NCI-H128 (cell line): ENCODE data around the gene CLASRP.
A peak's percentile ranks its signal among the peaks of the same experiment; 100 is the strongest.

Source experiments
- DNase-seq: peaks from one replicate; lab custom pipeline; 2025; ENCODE audit not compliant: unreplicated experiment; lab: John Stamatoyannopoulos, UW

CLASRP gene

GRCh38 chr19:45079063-45079910 lies 40.4 kb downstream of the CLASRP start, which contains the start of gene GEMIN7:
TSS of gene GEMIN7 (plus strand) at chr19:45079260. CDS start at chr19:45090115, 10,855 bp downstream.
- DNase-seq, result peak; percentile 26

- DNase-seq, result no peak
Observed at GRCh38 chr19:45079911-45080370, 41.1 kb downstream of the CLASRP start.

GRCh38 chr19:45082170-45082569 lies 43.3 kb downstream of the CLASRP start:
- DNase-seq, result no peak

GRCh38 chr19:45086480-45086879 lies 47.6 kb downstream of the CLASRP start:
- DNase-seq, result no peak

- DNase-seq, result no peak
Observed at GRCh38 chr19:45087531-45087930, 48.7 kb downstream of the CLASRP start.

GRCh38 chr19:45090034-45090433 lies 51.2 kb downstream of the CLASRP start:
- no peak for DNase-seq

GRCh38 chr19:45090606-45091005 lies 51.8 kb downstream of the CLASRP start:
- DNase-seq, result no peak

GRCh38 chr19:45091031-45091923 lies 52.4 kb downstream of the CLASRP start:
- peak; percentile 99 for DNase-seq

GRCh38 chr19:45092747-45093678 lies 54.2 kb downstream of the CLASRP start, which contains the start of gene PPP1R37:
TSS of gene PPP1R37 (plus strand) at chr19:45093179. CDS start at chr19:45093326, 147 bp downstream.
- DNase-seq, result peak; percentile 97

GRCh38 chr19:45094137-45094536 lies 55.3 kb downstream of the CLASRP start:
- DNase-seq, result no peak

- no peak for DNase-seq
Observed at GRCh38 chr19:45094707-45095106, 55.9 kb downstream of the CLASRP start.

GRCh38 chr19:45095496-45096413 lies 56.9 kb downstream of the CLASRP start:
- no peak for DNase-seq

GRCh38 chr19:45096700-45097099 lies 57.9 kb downstream of the CLASRP start:
- DNase-seq, result no peak

GRCh38 chr19:45097450-45097775 lies 58.6 kb downstream of the CLASRP start:
- no peak for DNase-seq

- no peak for DNase-seq
Observed at GRCh38 chr19:45097776-45098520, 59.1 kb downstream of the CLASRP start.

GRCh38 chr19:45098521-45099466 lies 59.9 kb downstream of the CLASRP start:
- DNase-seq, result no peak

GRCh38 chr19:45099467-45100191 lies 60.8 kb downstream of the CLASRP start:
- DNase-seq, result no peak
